ENCODE measurements around the gene EPB41L1.

Gene EPB41L1

DNA sequence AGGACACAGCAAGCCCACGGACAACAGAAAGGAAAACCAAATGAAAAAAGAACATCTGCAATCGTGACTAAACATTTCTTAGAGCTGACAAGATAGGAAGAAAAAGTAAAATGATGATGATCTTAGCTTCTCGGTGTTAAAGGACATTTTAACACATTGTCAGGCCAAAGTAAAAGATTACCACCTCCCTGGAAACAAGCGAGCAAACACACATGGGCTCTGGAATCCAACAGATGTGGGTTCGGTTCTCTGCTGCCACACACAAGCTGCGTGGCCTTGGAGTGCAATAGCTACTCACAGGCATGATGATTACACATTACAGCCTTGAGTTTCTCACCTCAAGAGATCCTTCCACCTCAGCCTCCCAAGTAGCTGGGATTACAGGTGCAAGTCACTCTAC, 74.2 kb downstream of the EPB41L1 start:
- no peak for DNase-seq (ENCODE audit: low read depth)

- no peak for DNase-seq (ENCODE audit: low read depth)
Observed at GRCh38 chr20:36230019-36230418, 75.5 kb downstream of the EPB41L1 start.

GRCh38 chr20:36231331-36231730, 76.8 kb downstream of the EPB41L1 start:
- DNase-seq (ENCODE audit: low read depth): no peak

GRCh38 chr20:36234771-36235320, 80.3 kb downstream of the EPB41L1 start:
- DNase-seq (ENCODE audit: low read depth): no peak

GRCh38 chr20:36235892-36236785, 81.6 kb downstream of the EPB41L1 start, which contains the start of gene AAR2:
Gene AAR2, plus strand, starts transcription at chr20:36236478. Its CDS starts 3,391 bp downstream, at chr20:36239869.
- DNase-seq (ENCODE audit: low read depth): peak; percentile 66

GRCh38 chr20:36236786-36237121, 82.2 kb downstream of the EPB41L1 start:
- no peak for DNase-seq (ENCODE audit: low read depth)

DNA sequence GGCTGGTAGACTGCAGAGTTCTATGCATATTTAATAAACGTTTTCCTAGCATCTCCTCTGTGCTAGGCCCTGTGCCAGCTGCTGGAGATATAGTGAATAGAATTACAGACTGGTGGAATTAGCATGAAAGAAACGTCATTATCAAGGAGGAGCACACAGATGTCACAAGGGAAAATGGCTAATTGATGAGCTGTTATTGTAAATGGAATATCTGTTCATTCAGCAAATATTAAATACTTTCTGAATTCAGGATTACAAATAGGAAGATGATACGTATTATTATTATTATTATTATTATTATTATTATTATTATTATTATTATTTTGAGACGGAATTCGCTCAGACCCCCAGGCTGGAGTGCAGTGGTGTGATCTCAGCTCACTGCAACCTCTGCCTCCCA, 82.9 kb downstream of the EPB41L1 start:
- no peak for DNase-seq (ENCODE audit: low read depth)

GRCh38 chr20:36238153-36238552, 83.6 kb downstream of the EPB41L1 start:
- no peak for DNase-seq (ENCODE audit: low read depth)

DNA sequence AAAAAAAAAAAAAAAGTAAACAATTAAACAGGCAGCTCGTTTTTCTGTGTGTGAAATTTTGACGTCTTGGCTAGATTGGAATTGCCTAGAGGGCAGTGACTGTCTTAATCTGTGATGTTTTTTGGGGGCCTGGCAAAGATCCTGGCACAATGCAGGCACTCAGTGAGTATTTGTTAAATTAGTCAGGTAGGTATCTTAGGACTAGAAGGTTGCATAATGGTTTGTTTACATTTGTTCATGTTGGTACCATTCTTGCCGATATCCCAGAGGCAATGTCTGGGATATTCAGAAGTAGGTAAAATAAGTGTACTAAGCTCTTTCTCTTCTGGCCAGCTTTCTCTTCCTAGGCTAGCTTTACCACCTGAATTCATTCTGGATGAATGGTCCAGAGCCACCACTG, 84.2 kb downstream of the EPB41L1 start:
- DNase-seq (ENCODE audit: low read depth): no peak

DNA sequence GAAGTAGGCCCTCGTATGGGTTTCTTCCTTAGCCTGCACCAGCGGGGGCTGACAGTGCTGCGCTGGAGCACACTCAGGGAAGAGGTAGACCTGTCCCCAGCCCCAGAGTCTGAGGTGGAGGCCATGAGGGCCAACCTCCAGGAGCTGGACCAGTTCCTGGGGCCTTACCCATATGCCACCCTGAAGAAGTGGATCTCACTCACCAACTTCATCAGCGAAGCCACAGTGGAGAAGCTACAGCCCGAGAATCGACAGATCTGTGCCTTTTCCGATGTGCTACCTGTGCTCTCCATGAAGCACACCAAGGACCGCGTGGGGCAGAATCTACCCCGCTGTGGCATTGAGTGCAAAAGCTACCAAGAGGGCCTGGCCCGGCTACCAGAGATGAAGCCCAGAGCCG, 85.5 kb downstream of the EPB41L1 start:
- no peak for DNase-seq (ENCODE audit: low read depth)

DNA sequence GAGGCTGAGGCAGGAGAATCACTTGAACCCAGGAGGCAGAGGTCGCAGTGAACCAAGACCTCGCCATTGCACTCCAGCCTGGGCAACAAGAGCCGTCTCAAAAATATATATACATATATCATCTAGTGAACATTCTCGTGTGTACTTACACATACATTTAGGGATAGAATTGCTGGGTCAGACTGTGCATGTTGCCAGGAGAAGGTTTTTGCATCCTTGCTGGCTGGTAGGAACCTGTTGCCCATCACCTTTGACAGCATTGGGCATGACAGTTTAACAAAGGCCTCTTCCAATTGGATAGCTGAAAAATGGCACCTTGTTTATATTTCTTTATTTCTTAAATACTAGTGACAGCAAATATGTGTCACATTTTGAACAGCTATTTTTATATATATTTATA, 87.1 kb downstream of the EPB41L1 start:
- no peak for DNase-seq (ENCODE audit: low read depth)

DNA sequence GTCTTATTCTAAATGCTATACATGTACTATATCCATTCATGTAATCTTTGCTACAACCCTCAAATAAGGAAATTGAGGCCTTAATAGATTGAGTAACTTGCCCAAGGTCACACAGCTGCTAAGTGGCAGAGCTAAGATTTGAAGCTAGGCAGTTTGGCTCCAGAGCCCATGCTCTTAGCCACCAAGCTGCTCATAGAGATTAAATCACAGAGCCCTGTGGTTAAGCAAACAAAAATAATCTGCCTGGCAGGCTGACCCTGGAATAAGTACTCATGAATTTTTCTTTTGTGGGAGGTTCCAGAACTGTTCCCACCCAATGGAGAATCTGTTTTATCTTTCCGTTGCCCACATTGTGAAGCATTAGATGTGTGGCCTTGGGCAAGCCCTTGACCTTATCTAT, 89.2 kb downstream of the EPB41L1 start:
- DNase-seq (ENCODE audit: low read depth): no peak

DNA sequence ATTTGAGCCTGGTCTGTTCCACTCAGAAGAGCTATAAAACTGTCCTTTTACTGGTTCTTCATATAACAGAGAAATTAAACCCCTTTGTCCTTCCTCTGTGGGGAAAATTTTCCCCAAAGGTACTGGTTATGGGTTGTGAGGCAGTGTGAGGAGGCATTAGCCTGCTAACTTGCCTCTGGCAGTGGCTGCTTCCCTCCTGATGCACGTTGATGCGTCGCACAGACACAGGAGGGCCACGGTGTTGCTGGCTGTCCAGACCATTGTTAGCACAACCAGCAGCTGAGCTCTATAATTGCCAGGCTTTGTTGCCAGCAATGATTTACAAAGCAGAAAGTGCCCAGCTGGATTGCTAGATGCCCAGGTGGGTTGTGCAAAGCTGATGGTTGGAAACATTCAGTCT, 91.9 kb downstream of the EPB41L1 start:
- DNase-seq (ENCODE audit: low read depth): no peak

- no peak for DNase-seq (ENCODE audit: low read depth)
Observed at GRCh38 chr20:36248836-36249235, 94.3 kb downstream of the EPB41L1 start.

DNA sequence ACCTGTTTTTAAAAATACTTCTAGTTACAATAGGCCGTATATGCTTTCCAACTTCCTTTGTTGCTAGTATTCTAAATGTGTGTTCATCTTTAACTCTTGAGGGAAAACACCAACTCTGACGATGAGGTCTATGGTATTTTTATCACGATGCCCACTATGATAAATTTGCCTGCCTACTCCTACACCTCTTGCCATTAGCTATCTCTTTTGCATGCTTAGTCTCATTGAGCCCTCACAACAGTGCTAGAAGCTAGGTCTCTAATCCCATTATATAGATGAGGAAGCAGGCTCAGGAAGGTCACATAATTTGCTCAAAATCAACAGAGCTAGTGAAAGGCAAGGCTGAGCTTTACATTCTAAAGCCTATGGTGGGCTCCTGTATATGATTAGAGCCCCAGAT, 94.9 kb downstream of the EPB41L1 start:
- no peak for DNase-seq (ENCODE audit: low read depth)

- DNase-seq (ENCODE audit: low read depth): no peak
Observed at GRCh38 chr20:36251426-36251825, 96.9 kb downstream of the EPB41L1 start.

GRCh38 chr20:36252511-36252910, 98.0 kb downstream of the EPB41L1 start:
- no peak for DNase-seq (ENCODE audit: low read depth)

GRCh38 chr20:36253036-36253435, 98.5 kb downstream of the EPB41L1 start:
- no peak for DNase-seq (ENCODE audit: low read depth)

DNA sequence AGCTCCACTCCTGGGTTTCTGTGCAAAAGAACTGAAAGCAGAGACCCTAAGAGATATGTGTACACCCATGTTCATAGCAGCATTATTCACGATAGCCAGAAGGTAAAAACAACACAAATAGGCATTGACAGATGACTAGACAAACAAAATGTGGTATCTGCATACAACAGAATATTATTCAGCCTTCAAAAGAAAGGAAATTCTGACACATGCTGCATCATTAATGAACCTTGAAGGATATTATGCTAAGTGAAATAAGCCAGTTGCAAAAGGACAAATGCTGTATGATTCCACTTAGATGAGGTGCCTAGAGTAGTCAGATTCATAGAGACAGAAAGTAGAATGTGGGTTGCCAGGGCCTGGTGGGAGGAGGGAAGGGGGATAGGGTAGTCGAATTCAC, 99.5 kb downstream of the EPB41L1 start:
- no peak for DNase-seq (ENCODE audit: low read depth)

DNA sequence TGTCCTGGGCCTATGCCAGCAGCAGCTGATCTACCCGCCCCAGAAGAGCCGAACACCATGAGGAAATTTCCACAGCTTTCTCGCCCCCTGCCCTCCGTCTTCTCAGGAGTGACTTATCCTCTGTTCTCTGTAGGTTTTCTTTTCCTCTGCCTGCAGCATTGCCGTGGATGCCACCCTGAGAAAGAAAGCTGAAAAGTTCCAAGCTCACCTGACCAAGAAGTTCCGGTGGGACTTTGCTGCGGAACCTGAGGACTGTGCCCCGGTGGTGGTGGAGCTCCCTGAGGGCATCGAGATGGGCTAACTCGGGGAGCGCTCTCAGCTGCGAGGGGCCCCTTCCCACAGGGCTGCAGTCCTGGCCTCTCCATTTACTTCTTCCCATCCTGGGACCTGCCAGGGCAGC, 100.9 kb downstream of the EPB41L1 start:
- DNase-seq (ENCODE audit: low read depth): no peak

GRCh38 chr20:36259177-36260061, 104.9 kb downstream of the EPB41L1 start:
- DNase-seq (ENCODE audit: low read depth): no peak

DNA sequence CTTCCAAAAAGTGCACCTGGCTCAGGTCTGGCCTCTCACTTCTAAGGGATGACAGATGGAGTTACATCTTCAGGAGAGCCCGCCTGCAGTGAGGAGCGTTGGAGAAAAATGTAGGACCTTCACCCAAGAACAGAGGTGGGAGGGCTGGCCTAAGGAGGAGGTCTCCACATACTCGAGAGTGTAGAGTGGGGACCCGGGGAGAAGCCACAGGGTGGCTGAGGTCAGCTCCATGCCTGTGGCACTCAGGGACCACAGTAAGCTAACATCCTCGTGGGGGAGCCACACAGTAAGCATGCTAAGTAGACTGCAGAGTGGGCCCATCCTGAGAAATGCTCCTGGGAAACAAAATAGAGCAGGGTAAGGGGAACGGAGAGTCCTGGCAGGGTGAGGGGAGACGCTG, 105.8 kb downstream of the EPB41L1 start:
- DNase-seq (ENCODE audit: low read depth): no peak
